Endothelial cell of umbilical vein (primary cell): Measurements from ENCODE around the gene NKD1.

ENCODE experiments used
- EZH2 ChIP-seq: IDR thresholded peaks from 2 replicates; pipeline ENCODE4 v1.6.1; 2012; ENCODE audit warnings: borderline replicate concordance, low read depth, mild to moderate bottlenecking, moderate library complexity, low read length, inconsistent platforms; ENCODE audit not compliant: severe bottlenecking
- TF ChIP-seq, protein P1 (sequence below), 2 donors: IDR thresholded peaks; 1 replicate in 1 of 2; 2 replicates in 1 of 2; pipeline ENCODE4 v1.5.1; 2011; ENCODE audit warnings: low read length in 2 of 2, mild to moderate bottlenecking in 2 of 2, moderate library complexity in 2 of 2, control low read depth in 1 of 2, inconsistent platforms in 1 of 2, low read depth in 1 of 2; ENCODE audit not compliant: insufficient read depth in 1 of 2; ENCODE audit errors: extremely low read depth in 1 of 2

- TF ChIP-seq, protein P1, sequence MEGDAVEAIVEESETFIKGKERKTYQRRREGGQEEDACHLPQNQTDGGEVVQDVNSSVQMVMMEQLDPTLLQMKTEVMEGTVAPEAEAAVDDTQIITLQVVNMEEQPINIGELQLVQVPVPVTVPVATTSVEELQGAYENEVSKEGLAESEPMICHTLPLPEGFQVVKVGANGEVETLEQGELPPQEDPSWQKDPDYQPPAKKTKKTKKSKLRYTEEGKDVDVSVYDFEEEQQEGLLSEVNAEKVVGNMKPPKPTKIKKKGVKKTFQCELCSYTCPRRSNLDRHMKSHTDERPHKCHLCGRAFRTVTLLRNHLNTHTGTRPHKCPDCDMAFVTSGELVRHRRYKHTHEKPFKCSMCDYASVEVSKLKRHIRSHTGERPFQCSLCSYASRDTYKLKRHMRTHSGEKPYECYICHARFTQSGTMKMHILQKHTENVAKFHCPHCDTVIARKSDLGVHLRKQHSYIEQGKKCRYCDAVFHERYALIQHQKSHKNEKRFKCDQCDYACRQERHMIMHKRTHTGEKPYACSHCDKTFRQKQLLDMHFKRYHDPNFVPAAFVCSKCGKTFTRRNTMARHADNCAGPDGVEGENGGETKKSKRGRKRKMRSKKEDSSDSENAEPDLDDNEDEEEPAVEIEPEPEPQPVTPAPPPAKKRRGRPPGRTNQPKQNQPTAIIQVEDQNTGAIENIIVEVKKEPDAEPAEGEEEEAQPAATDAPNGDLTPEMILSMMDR (IDR thresholded peaks at IDR 0.05; ENCODE audit: extremely low read depth in 1 of 2, insufficient read depth in 1 of 2, low read depth in 1 of 2, low read length in 2 of 2) = no peak
- TF ChIP-seq EZH2 = no peak
Measured at GRCh38 chr16:50664270-50664669, 116.1 kb downstream of the NKD1 start.
